NB4 (cell line): ENCODE results near the gene SEBOX.
A peak's percentile ranks its signal among the peaks of the same experiment; 100 is the strongest.

Experiments
- DNase-seq: peaks from one replicate; pipeline ENCODE4 v3.0.0; 2010; ENCODE audit warnings: low read depth
- H3K4me3 ChIP-seq: one replicate; pipeline ENCODE4 v1.5.1; 2011; ENCODE audit warnings: mild to moderate bottlenecking, low read depth, low read length, moderate library complexity
- CTCF ChIP-seq: IDR thresholded peaks from one replicate; pipeline ENCODE4 v1.5.1; 2012; ENCODE audit warnings: low read depth, low read length
- MAX ChIP-seq: IDR thresholded peaks from 2 replicates; pipeline ENCODE4 v1.6.1; 2011; ENCODE audit warnings: low read depth, low read length
- MYC ChIP-seq: IDR thresholded peaks from 2 replicates; pipeline ENCODE4 v1.6.1; 2011; ENCODE audit warnings: low read depth, low read length
- POLR2A ChIP-seq: IDR thresholded peaks from 2 replicates; pipeline ENCODE4 v1.6.1; 2011; ENCODE audit warnings: mild to moderate bottlenecking; ENCODE audit not compliant: insufficient read length; ENCODE audit errors: extremely low read depth

The SEBOX gene

GRCh38 chr17:28402224-28402630 is 37.2 kb upstream of the SEBOX start:
- TF ChIP-seq POLR2A (no peak), MYC (no peak), MAX (no peak), CTCF (no peak)
- no peak overlapping the region for H3K4me3 ChIP-seq
- no peak for DNase-seq

DNA sequence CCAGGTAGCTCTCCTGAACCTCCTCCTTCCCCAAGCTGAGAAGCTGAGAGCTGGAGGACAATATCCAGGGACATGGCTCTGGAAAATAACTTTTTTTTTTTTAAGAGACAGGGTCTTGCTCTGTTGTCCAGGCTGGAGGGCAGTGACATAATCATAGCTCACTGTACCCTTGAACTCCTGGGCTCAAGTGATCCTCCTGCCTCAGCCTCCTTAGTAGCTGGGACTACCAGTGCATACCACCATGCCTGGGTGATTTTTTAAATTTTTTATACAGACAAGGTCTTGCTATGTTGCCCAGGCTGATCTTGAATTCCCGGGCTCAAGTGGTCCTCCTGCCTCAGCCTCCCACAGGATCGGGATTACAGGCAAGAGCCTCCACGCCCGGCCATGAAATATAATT is 34.8 kb upstream of the SEBOX start:
- no peak overlapping the region for H3K4me3 ChIP-seq
- TF ChIP-seq MYC (no peak), CTCF (no peak), MAX (no peak)
- DNase-seq: no peak

DNA sequence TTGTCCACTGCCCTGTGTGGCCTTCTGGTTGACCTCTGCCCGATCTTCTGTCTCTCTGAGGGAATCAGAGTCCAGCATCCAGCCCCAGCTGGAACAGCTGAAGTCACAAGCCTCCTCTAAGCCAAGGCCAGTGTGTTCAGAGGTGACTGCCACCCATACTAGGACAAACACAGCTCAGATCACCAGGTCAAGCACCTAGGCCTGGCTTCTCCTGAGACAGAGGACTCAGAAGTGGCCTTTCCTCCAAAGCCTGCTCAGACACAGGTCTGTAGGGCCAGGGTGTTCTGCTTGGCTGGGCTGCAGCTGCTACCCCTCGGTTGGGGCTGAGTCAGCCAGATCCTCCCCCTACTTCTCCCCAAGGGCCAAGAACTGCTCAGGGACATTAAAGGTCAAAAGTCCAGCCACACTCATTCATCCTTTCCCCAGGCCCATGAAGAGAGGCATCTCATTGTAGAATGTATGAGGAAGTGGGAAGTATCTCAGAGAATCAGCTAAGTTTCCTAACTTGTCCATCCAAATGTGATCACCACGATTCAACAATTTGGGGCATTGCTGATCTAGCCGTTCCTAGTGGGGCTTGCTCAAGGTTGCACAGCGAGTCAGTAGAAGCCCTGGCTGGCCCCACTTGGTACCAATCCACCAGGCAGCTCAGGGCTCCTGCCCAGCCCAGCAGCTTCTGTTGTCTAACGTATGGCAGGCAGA is 33.4 kb upstream of the SEBOX start:
- peak; percentile 42 for DNase-seq
- no peak for TF ChIP-seq MYC
- no peak for TF ChIP-seq POLR2A
- TF ChIP-seq CTCF: no peak
- TF ChIP-seq MAX: no peak
- H3K4me3 ChIP-seq: no peak overlapping the region

- no peak overlapping the region for H3K4me3 ChIP-seq
- DNase-seq: no peak
- no peak for TF ChIP-seq CTCF
- TF ChIP-seq MAX: no peak
- no peak for TF ChIP-seq POLR2A
Observed at GRCh38 chr17:28397687-28398279, 32.8 kb upstream of the SEBOX start.

- no peak overlapping the region for H3K4me3 ChIP-seq
- TF ChIP-seq MAX: no peak
- no peak for TF ChIP-seq MYC
- no peak for TF ChIP-seq POLR2A
- no peak for TF ChIP-seq CTCF
- DNase-seq: no peak
Observed at GRCh38 chr17:28397275-28397674, 32.3 kb upstream of the SEBOX start.
